H1 (cell line): Measurements from ENCODE around the gene FBN2.

Experiments used
- CEBPB ChIP-seq: IDR thresholded peaks from 2 replicates; pipeline ENCODE4 v1.6.1; 2012; ENCODE audit warnings: low read depth, low read length
- CHD2 ChIP-seq: IDR thresholded peaks from 2 replicates; pipeline ENCODE4 v1.6.1; 2012; ENCODE audit warnings: low read length, improper control_type of control experiment
- GTF2F1 ChIP-seq: IDR thresholded peaks from 2 replicates; pipeline ENCODE4 v1.6.1; 2012; ENCODE audit warnings: low read depth, low read length, improper control_type of control experiment, borderline replicate concordance
- MAFK ChIP-seq: IDR thresholded peaks from 2 replicates; pipeline ENCODE4 v1.6.1; 2012; ENCODE audit warnings: low read depth, mild to moderate bottlenecking, improper control_type of control experiment, low read length
- POLR2AphosphoS5 ChIP-seq: IDR thresholded peaks from 2 replicates; pipeline ENCODE4 v1.6.1; 2011; ENCODE audit warnings: low read depth, low read length
- POU5F1 ChIP-seq: IDR thresholded peaks from 2 replicates; pipeline ENCODE4 v1.6.1; 2011; ENCODE audit warnings: low read depth, mild to moderate bottlenecking, low read length, moderate library complexity
- SRF ChIP-seq: IDR thresholded peaks from 2 replicates; pipeline ENCODE4 v1.6.1; 2011; ENCODE audit warnings: mild to moderate bottlenecking, low read depth, low read length, moderate library complexity
- TF ChIP-seq, protein P1 (sequence below), 3 experiments: IDR thresholded peaks; 1 replicate in 2 of 3; 2 replicates in 1 of 3; pipeline versions ENCODE4 v1.5.1 to v1.6.1; 2011; ENCODE audit warnings: low read length in 3 of 3, mild to moderate bottlenecking in 3 of 3, inconsistent platforms in 2 of 3, low read depth in 1 of 3, moderate library complexity in 1 of 3; ENCODE audit not compliant: insufficient read depth in 1 of 3; ENCODE audit errors: control extremely low read depth in 1 of 3

- TF ChIP-seq MAFK (no peak), GTF2F1 (no peak), CHD2 (no peak), SRF (no peak), POLR2AphosphoS5 (no peak), CEBPB (no peak), POU5F1 (no peak)
- TF ChIP-seq, protein P1, sequence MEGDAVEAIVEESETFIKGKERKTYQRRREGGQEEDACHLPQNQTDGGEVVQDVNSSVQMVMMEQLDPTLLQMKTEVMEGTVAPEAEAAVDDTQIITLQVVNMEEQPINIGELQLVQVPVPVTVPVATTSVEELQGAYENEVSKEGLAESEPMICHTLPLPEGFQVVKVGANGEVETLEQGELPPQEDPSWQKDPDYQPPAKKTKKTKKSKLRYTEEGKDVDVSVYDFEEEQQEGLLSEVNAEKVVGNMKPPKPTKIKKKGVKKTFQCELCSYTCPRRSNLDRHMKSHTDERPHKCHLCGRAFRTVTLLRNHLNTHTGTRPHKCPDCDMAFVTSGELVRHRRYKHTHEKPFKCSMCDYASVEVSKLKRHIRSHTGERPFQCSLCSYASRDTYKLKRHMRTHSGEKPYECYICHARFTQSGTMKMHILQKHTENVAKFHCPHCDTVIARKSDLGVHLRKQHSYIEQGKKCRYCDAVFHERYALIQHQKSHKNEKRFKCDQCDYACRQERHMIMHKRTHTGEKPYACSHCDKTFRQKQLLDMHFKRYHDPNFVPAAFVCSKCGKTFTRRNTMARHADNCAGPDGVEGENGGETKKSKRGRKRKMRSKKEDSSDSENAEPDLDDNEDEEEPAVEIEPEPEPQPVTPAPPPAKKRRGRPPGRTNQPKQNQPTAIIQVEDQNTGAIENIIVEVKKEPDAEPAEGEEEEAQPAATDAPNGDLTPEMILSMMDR (IDR thresholded peaks at IDR 0.05; ENCODE audit: control extremely low read depth in 1 of 3, insufficient read depth in 1 of 3, low read depth in 1 of 3, low read length in 3 of 3) = no peak
Observed at GRCh38 chr5:128264564-128265360, 273.3 kb downstream of the FBN2 start.
